Heart left ventricle (tissue), 16 donors: Measurements from ENCODE around the gene ANKRD35. TPM values are rescaled to one million over a fixed set of nuclear protein-coding genes. Genes with fewer than 3 reads are reported as not detected.

Source experiments
- ATAC-seq, 4 donors: fragments of 200-7000 bp; cut with Tn5 transposase; one replicate each; pipeline ENCODE4 v1.9.1; 2020 to 2022; ENCODE audit warnings: moderate library complexity in 4 of 4, mild to moderate bottlenecking in 3 of 4, moderate number of reproducible peaks in 1 of 4
- DNase-seq, 5 donors: peaks; one replicate each; pipeline ENCODE4 v3.0.0-alpha.2; 2020
- H3K27ac ChIP-seq, 12 donors: fragments of 200-600 bp; sonication (generic) in 4 of 12; one replicate each; pipeline versions ENCODE4 v1.5.0 to v1.8.0; 2016 to 2022; ENCODE audit warnings: mild to moderate bottlenecking in 2 of 12
- H3K27me3 ChIP-seq, 9 donors: fragments of 200-600 bp; sonication (generic) in 2 of 9; one replicate each; pipeline versions ENCODE4 v1.5.1 to v1.8.0; 2016 to 2022; ENCODE audit warnings: mild to moderate bottlenecking in 3 of 9
- H3K36me3 ChIP-seq, 9 donors: fragments of 200-600 bp; sonication (generic) in 2 of 9; one replicate each; pipeline versions ENCODE4 v1.5.0 to v1.8.0; 2018 to 2022; ENCODE audit warnings: mild to moderate bottlenecking in 2 of 9
- H3K4me1 ChIP-seq, 12 donors: fragments of 200-600 bp; sonication (generic) in 4 of 12; one replicate each; pipeline versions ENCODE4 v1.5.0 to v1.8.0; 2016 to 2022; ENCODE audit warnings: mild to moderate bottlenecking in 3 of 12
- H3K4me3 ChIP-seq, 12 donors: fragments of 200-600 bp; sonication (generic) in 4 of 12; one replicate each; pipeline versions ENCODE4 v1.5.0 to v1.8.0; 2017 to 2022; ENCODE audit warnings: mild to moderate bottlenecking in 9 of 12, moderate library complexity in 4 of 12
- H3K9me3 ChIP-seq, 12 donors: fragments of 200-600 bp; sonication (generic) in 4 of 12; one replicate each; pipeline versions ENCODE4 v1.5.0 to v1.8.0; 2016 to 2022; ENCODE audit warnings: mild to moderate bottlenecking in 1 of 12
- POLR2A ChIP-seq, 2 donors: fragments of 450-650 bp; IDR thresholded peaks; one replicate each; pipeline ENCODE4 v1.6.1; 2017; ENCODE audit warnings: antibody characterized with exemption in 2 of 2, mild to moderate bottlenecking in 2 of 2, moderate library complexity in 2 of 2
- WGBS, 4 donors: extraction: QIAGEN DNeasy Blood & Tissue Kit in 2 of 4; methylation state at CpG; one replicate each; pipeline versions ENCODE4 v1.1.5 to v1.1.7; 2013 to 2018; 5-methylcytosine and 5-hydroxymethylcytosine counted together
- intact Hi-C, 10 donors: fragments of 100-400 bp; cut with DNase I; formaldehyde crosslinking; loops; one replicate each; pipeline versions ENCODE4 v1.11.1 to v1.14.2; 2022
- polyA plus RNA-seq, 2 donors: library from polyadenylated mRNA; stranded (reverse); fragments of 200-250 nt; gene quantifications; one replicate each; pipeline ENCODE4 v1.2.3, GENCODE V29; 2013
- total RNA-seq, 9 donors: library from RNA; depleted of rRNA in 2 of 9; stranded (reverse); fragments of >200 nt in 2 of 9; fragmentation: NEBNext Ultra II Directional in 3 of 9; extraction: Animal tissue kit (Norgen Biotek cat#: 25700) in 3 of 9; gene quantifications; one replicate each; pipeline versions ENCODE4 v1.1.0 to v1.2.4, GENCODE V29; 2016 to 2023
- TF ChIP-seq, protein P1 (sequence below), 12 donors: fragments of 200-600 bp; sonication (generic) in 4 of 12; IDR thresholded peaks; one replicate each; pipeline versions ENCODE4 v1.5.0 to v1.8.0; 2018 to 2022; ENCODE audit warnings: antibody characterized with exemption in 12 of 12, mild to moderate bottlenecking in 5 of 12
- donor health status: ischemic (EF 13 %, LVEDD 7.1; RV severe dilation, severe dysfunction).
- donor health status: healthy with polysubstance abuse.
- donor health status: DM: no; HTN: yes; CAD: no.
- donor health status: DM: no; HTN: no; CAD: no.
- donor health status: ischemic (EF 25% LVEDD 6.9; RV normal size, moderate dysfunction).
- donor health status: ischemic (EF 25% LVEDD 5.7; RV mildly dilated, moderate dysfunction).
- donor health status: healthy.
- donor health status: DM: yes; HTN: yes; CAD: no.
- donor health status: ischemic (EF 35%, LVEDD 5.7; RV mildly dilated, moderate dysfunction).
- donor health status: nonischemic (EF 11% LVEDD 7.7; RV severe dilation, severe dysfunction).
- donor health status: DM: yes; HTN: yes; CAD: no.
- donor health status: PGD.
- donor health status: ischemic (EF 29% LVEDD 5.4; RV normal size, mild dysfunction).
- donor health status: nonischemic (EF 23%, LVEDD 6.1; RV moderate dilation, normal function).

ANKRD35 gene
- total and polyA plus RNA-seq, 11 donors: 0.29 to 1.5 (median 0.51) TPM

DNA sequence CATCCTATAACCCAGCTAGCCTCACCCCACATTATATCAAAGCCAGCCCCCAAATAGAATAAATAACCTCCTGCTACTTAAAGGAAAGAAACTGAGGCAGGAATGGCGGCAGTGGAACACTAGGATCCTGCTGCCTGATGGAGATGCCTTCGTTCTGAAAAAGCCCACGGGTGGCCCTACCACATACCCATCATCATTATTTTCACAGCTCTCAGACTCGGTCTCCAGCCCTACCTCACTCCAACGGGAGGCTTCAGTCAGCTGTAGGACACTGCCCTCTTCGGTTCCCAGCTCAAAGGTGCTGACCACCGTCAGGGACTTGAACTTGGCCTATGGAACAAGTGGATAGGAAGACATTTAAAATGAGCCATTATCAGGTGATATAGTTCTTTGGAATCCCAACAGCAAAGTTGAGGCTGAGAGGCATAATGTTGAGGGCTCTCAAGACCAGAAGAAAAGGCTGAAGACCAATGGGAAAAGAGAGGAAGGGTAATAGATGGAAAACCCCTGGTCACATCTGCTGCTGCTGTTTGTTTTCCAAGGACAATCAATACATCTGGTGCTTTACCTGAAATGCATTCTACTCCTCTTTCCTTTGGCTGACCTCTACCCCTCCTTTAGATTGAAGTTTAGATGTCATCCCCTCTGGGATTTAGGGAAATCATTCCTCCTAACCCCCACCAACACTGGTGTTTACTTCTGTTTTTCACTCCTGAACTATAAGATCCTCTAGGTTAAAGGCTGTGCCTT, 7.8 kb upstream of the ANKRD35 start:
- Histone ChIP-seq H3K27ac (peak overlapping the region in 10 of 12 donors; percentile 77 to 91 (median 83)), H3K4me1 (peaks cover 3 to 29% (median 23%) of the 10 kb centered on the region in 12 donors), H3K9me3 (no peaks in the 10 kb centered on the region), H3K4me3 (no peak overlapping the region), H3K27me3 (no peaks in the 10 kb centered on the region), H3K36me3 (no peaks in the 10 kb centered on the region)
- 91 to 94% (median 93%) methylated on average over 7 of the region's 7 CpGs for WGBS, 4 donors
- TF ChIP-seq, protein P1, sequence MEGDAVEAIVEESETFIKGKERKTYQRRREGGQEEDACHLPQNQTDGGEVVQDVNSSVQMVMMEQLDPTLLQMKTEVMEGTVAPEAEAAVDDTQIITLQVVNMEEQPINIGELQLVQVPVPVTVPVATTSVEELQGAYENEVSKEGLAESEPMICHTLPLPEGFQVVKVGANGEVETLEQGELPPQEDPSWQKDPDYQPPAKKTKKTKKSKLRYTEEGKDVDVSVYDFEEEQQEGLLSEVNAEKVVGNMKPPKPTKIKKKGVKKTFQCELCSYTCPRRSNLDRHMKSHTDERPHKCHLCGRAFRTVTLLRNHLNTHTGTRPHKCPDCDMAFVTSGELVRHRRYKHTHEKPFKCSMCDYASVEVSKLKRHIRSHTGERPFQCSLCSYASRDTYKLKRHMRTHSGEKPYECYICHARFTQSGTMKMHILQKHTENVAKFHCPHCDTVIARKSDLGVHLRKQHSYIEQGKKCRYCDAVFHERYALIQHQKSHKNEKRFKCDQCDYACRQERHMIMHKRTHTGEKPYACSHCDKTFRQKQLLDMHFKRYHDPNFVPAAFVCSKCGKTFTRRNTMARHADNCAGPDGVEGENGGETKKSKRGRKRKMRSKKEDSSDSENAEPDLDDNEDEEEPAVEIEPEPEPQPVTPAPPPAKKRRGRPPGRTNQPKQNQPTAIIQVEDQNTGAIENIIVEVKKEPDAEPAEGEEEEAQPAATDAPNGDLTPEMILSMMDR (IDR thresholded peaks at IDR 0.05): no peak
- TF ChIP-seq POLR2A (IDR thresholded peaks at IDR 0.05): no peak
- intact Hi-C loops: loop anchor here in 9 of 10 donors (2.0 to 10.0 kb wide), 6 partner anchors 15 to 121 kb away; partner anchors contain the start of gene ITGA10 (in 1 of the 9)
- no peak for ATAC-seq
- DNase-seq: no peak

DNA sequence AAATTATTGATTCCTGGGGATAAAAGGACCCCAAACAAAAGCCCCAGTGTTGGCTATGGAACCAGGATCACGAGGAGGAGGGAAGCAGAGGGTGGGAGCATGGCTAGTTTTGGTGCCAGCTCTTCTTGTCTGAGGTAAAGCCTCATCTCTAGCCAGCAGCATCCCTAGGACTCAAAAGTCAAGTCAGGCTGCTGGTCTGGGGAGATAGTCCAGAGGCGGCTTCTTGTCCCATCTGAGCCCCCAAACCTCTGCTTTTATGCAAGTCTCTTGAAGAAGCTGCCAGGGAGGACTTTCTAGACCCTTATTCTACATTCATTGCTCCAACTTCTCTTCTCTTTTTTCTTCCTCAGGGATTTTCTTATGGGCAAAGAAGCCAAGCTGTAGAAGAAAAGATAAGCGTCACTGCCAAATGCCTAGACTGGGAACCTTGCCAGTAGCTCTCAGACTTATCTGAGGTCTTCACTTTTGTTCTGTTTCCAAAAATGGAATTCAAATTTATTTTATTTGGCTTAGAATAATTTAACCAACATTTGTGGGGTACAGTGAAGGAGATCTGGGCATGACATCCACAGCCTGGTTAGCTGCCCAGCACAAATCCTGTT, 6.9 kb upstream of the ANKRD35 start:
- no peaks in the 10 kb centered on the region for H3K36me3 ChIP-seq
- H3K4me3 ChIP-seq: peak overlapping the region in 2 of 12 donors; percentile 1 to 13
- TF ChIP-seq, protein P1 (IDR thresholded peaks at IDR 0.05): no peak
- intact Hi-C loops: loop anchor here in 9 of 10 donors (1.0 to 10.0 kb wide), 7 partner anchors 16 to 122 kb away; partner anchors contain the start of gene ITGA10 (in 2 of the 9)
- peak in 3 of 4 donors; percentile 15 to 17 (median 16) for ATAC-seq
- H3K27ac ChIP-seq: peak overlapping the region; percentile 77 to 91 (median 83)
- peaks cover 3 to 29% (median 23%) of the 10 kb centered on the region in 12 donors for H3K4me1 ChIP-seq
- H3K27me3 ChIP-seq: no peaks in the 10 kb centered on the region
- no peaks in the 10 kb centered on the region for H3K9me3 ChIP-seq
- no peak for DNase-seq
- 32 to 41% (median 38%) methylated on average over 3 of the region's 3 CpGs for WGBS, 4 donors

DNA sequence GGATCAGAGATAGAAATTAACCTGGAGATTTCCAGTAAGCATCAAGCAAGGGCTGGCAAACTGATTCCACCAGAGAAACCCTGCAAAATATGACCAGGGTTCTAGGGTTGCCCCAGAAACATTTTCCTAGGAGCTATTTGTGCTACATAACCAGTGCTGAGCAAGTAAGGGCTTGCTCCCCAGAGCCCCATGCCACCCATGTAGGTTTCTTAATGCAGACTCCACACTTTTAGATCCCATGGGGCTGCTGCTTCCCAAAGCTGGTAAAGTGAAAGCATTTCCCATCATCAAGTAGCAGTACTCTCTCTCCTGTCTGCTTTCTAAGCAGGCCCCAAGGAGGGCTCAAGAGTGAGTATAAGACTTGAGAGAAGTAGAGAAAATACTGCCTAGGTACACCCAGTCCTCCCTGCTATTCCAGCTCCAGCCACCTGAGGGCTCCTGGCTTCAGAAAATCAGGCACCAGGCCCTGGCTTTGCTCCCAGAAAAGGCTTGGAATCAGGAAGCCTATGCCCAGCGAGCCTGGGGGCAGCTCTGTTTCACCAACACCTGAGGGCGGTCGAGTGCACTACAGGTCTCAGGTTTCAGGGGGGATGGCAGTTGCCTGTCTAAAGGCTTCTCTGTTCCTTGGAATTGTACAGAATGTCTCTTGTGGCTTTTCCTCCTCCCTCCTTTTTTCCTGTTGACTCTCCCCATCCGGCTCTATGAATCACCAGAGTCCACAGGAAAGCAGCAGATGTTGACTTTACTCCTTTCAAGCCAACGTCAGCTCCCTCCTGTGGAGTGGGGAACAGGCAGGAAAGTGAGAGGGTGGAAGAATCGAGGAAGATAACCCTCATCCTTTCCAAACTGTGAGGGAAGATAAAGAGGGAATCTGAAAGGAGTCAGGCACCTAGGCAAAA, 6.2 kb upstream of the ANKRD35 start:
- WGBS, 4 donors: 0 to 3% (median 2%) methylated on average over 6 of the region's 6 CpGs
- TF ChIP-seq, protein P1 (IDR thresholded peaks at IDR 0.05): peak; percentile 85 to 98 (median 94)
- TF ChIP-seq POLR2A (IDR thresholded peaks at IDR 0.05): no peak
- peak; percentile 87 to 95 (median 94) for ATAC-seq

More for the DNA sequence above, 6.2 kb upstream of the ANKRD35 start:
- Histone ChIP-seq H3K27me3 (no peaks in the 10 kb centered on the region), H3K4me1 (peaks cover 3 to 29% (median 26%) of the 10 kb centered on the region in 12 donors), H3K36me3 (no peaks in the 10 kb centered on the region), H3K4me3 (peak overlapping the region in 9 of 12 donors; percentile 1 to 35 (median 10)), H3K27ac (peak overlapping the region; percentile 77 to 91 (median 83)), H3K9me3 (no peaks in the 10 kb centered on the region)
- intact Hi-C loops: loop anchor here in 9 of 10 donors (1.0 to 10.0 kb wide), 7 partner anchors 17 to 123 kb away; partner anchors contain the start of gene ITGA10 (in 4 of the 9)
- peak; percentile 89 to 95 (median 93) for DNase-seq
